Measurements from ENCODE around the gene ARID3B. TPM values are rescaled to one million over a fixed set of nuclear protein-coding genes. Genes with fewer than 3 reads are reported as not detected.

The ARID3B gene
- polyA plus RNA-seq, 1 of the 3 experiments (the other 2 are of a cell fraction), result 3.0 TPM

GRCh38 chr15:74628199-74628598 lies 87.2 kb downstream of the ARID3B start:
- TF ChIP-seq GABPA (IDR thresholded peaks at IDR 0.05; ENCODE audit: low read depth) (no peak), TAF1 (IDR thresholded peaks at IDR 0.05; ENCODE audit: borderline replicate concordance, low read depth, low read length) (no peak), NRF1 (IDR thresholded peaks at IDR 0.05; ENCODE audit: low read depth, low read length) (no peak), CTCF (IDR thresholded peaks at IDR 0.05) (no peak), CHD2 (IDR thresholded peaks at IDR 0.05; ENCODE audit: low read length, partially characterized antibody) (no peak), MAX (IDR thresholded peaks at IDR 0.05; ENCODE audit: low read depth) (no peak), EZH2phosphoT487 (IDR thresholded peaks at IDR 0.05; ENCODE audit: borderline replicate concordance, low read depth) (no peak), JUND (IDR thresholded peaks at IDR 0.05) (no peak), FOXM1 (IDR thresholded peaks at IDR 0.05; ENCODE audit: low read depth) (no peak), RFX5 (IDR thresholded peaks at IDR 0.05; ENCODE audit: low read length) (no peak), RAD21 (IDR thresholded peaks at IDR 0.05; ENCODE audit: low read length) (no peak), NFIC (IDR thresholded peaks at IDR 0.05; ENCODE audit: borderline replicate concordance) (no peak), RCOR1 (IDR thresholded peaks at IDR 0.05; ENCODE audit: low read length) (no peak), FOXJ3 (CRISPR knock-in tag; IDR thresholded peaks at IDR 0.05) (no peak), REST (IDR thresholded peaks at IDR 0.05; ENCODE audit: low read depth, low read length) (no peak), MXI1 (IDR thresholded peaks at IDR 0.05; ENCODE audit: low read depth, low read length) (no peak), MEF2A (IDR thresholded peaks at IDR 0.05; ENCODE audit: borderline replicate concordance, low read depth) (no peak)
- H3K27ac ChIP-seq (ENCODE audit: low read depth in 2 of 2, low read length in 1 of 2), result no peak overlapping the region
- H3K9me3 ChIP-seq, result no peaks in the 10 kb centered on the region
- WGBS (ENCODE audit: low lambda C conversion rate), result 63% methylated on average over 3 of the region's 3 CpGs
- H3K4me3 ChIP-seq (ENCODE audit: low read depth in 2 of 2, low read length in 1 of 2), result no peak overlapping the region
- DNase-seq, result no peak
- H3K79me2 ChIP-seq (ENCODE audit: insufficient read depth), result 0 out of 2 replicates have a peak, but pooled peaks cover 8% of the 10 kb centered on the region
- CTCF ChIA-PET, result interaction anchor here (0.6 to 39.4 kb wide), 6 partner anchors 9 to 254 kb away, joined by 3 to 1109 read pairs (median 4); partner anchors contain the start of genes CLK3 and CSK
- peaks cover 27 to 90% of the 10 kb centered on the region in 2 experiments for H3K36me3 ChIP-seq (replicated peaks in 1 of 2; ENCODE audit: control insufficient read depth in 1 of 2, insufficient read depth in 2 of 2, low read length in 1 of 2)
- H3K9ac ChIP-seq, result no peak overlapping the region
- H3K4me2 ChIP-seq, result no peak overlapping the region
- peaks cover 5% of the 10 kb centered on the region for H3F3A ChIP-seq (replicated peaks; ENCODE audit: insufficient read depth)
- no peaks in the 10 kb centered on the region for H3K27me3 ChIP-seq (ENCODE audit: insufficient read depth)
- H3K9me2 ChIP-seq, result no peaks in the 10 kb centered on the region
- peaks cover 47% of the 10 kb centered on the region; the same call in 1 of the 2 replicates for H4K20me1 ChIP-seq (ENCODE audit: insufficient read depth)
- H2AFZ ChIP-seq (ENCODE audit: low read depth), result no peak overlapping the region
- no peaks in the 10 kb centered on the region for H3K4me1 ChIP-seq (ENCODE audit: control insufficient read depth in 1 of 2, insufficient read depth in 2 of 2, low read depth in 1 of 2, low read length in 1 of 2)
- POLR2A ChIA-PET, result interaction anchor here (0.5 to 0.8 kb wide), 2 partner anchors 140 to 981 kb away, joined by 3 to 4 read pairs; no protein-coding TSS in a partner anchor

All from SK-N-SH (cell line).